NCI-H187 treated with DMSO at 0.1 percent for 48 hours (cell line): Measurements from ENCODE around the gene IVD.
A peak's percentile ranks its signal among the peaks of the same experiment; 100 is the strongest.
"Not testable (repeated sequence)": the region's sequence is repeated elsewhere in the genome, so short reads cannot be mapped to it uniquely, and the experiment has no call there.

Experiments
- DNase-seq: peaks from one replicate; lab custom pipeline; 2025; lab: John Stamatoyannopoulos, UW

Gene IVD

GRCh38 chr15:40439461-40439959, 33.9 kb downstream of the IVD start:
- DNase-seq: no peak

- no peak for DNase-seq
These were observed 34.6 kb downstream of the IVD start for GRCh38 chr15:40439960-40440742.

- peak; percentile 26 for DNase-seq
These were observed 35.4 kb downstream of the IVD start, which contains the start of gene BAHD1 for GRCh38 chr15:40440743-40441564. Gene BAHD1, plus strand, starts transcription at chr15:40440953. Its CDS starts 17,512 bp downstream, at chr15:40458465.

- DNase-seq: no peak
These were observed 36.3 kb downstream of the IVD start for GRCh38 chr15:40441565-40442531.

GRCh38 chr15:40443255-40443654, 37.7 kb downstream of the IVD start:
- no peak for DNase-seq

GRCh38 chr15:40443846-40444245, 38.3 kb downstream of the IVD start:
- no peak for DNase-seq

- no peak for DNase-seq
These were observed 39.1 kb downstream of the IVD start for GRCh38 chr15:40444736-40445135.

GRCh38 chr15:40445421-40445922, 39.9 kb downstream of the IVD start:
- DNase-seq: no peak

- DNase-seq: no peak
These were observed 40.5 kb downstream of the IVD start for GRCh38 chr15:40446144-40446543.

GRCh38 chr15:40448354-40448753, 42.8 kb downstream of the IVD start:
- no peak for DNase-seq

GRCh38 chr15:40449275-40449674, 43.7 kb downstream of the IVD start:
- DNase-seq: no peak

GRCh38 chr15:40450047-40450446, 44.5 kb downstream of the IVD start:
- no peak for DNase-seq

GRCh38 chr15:40451527-40452158, 46.0 kb downstream of the IVD start:
- DNase-seq: no peak

GRCh38 chr15:40452296-40453090, 46.9 kb downstream of the IVD start:
- no peak for DNase-seq

GRCh38 chr15:40453941-40454340, 48.3 kb downstream of the IVD start:
- DNase-seq: not testable (repeated sequence)

GRCh38 chr15:40454904-40455391, 49.4 kb downstream of the IVD start:
- no peak for DNase-seq

GRCh38 chr15:40456299-40456712, 50.7 kb downstream of the IVD start:
- no peak for DNase-seq

GRCh38 chr15:40456738-40457137, 51.1 kb downstream of the IVD start:
- no peak for DNase-seq

GRCh38 chr15:40458495-40459371, 53.1 kb downstream of the IVD start:
- no peak for DNase-seq
